Upper lobe of right lung (tissue), 1 donor: Measurements from ENCODE around the gene SMIM8. TPM values are rescaled to one million over a fixed set of nuclear protein-coding genes. Genes with fewer than 3 reads are reported as not detected.
"Not testable (repeated sequence)": the region's sequence is repeated elsewhere in the genome, so short reads cannot be mapped to it uniquely, and the experiment has no call there.

Experiments used
- ATAC-seq: fragments of 200-7000 bp; cut with Tn5 transposase; one replicate; pipeline ENCODE4 v1.9.1; 2020; ENCODE audit warnings: mild to moderate bottlenecking, moderate library complexity
- DNase-seq: peaks from one replicate; pipeline ENCODE4 v3.0.0-alpha.2; 2020
- H3K27ac ChIP-seq: fragments of 200-600 bp; one replicate; pipeline ENCODE4 v1.8.0; 2022
- H3K27me3 ChIP-seq: fragments of 200-600 bp; one replicate; pipeline ENCODE4 v1.8.0; 2022; ENCODE audit warnings: mild to moderate bottlenecking
- H3K36me3 ChIP-seq: fragments of 200-600 bp; one replicate; pipeline ENCODE4 v1.8.0; 2022
- H3K4me1 ChIP-seq: fragments of 200-600 bp; one replicate; pipeline ENCODE4 v1.8.0; 2022
- H3K4me3 ChIP-seq: fragments of 200-600 bp; one replicate; pipeline ENCODE4 v1.8.0; 2022; ENCODE audit warnings: mild to moderate bottlenecking
- H3K9me3 ChIP-seq: fragments of 200-600 bp; one replicate; pipeline ENCODE4 v1.8.0; 2022
- intact Hi-C: fragments of 100-400 bp; cut with DNase I; formaldehyde crosslinking; loops from one replicate; pipeline ENCODE4 v1.11.0; 2022
- total RNA-seq: library from RNA; stranded (reverse); fragmentation: NEBNext Ultra II Directional; extraction: Animal tissue kit (Norgen Biotek cat#: 25700); gene quantifications from one replicate; pipeline ENCODE4 v1.2.1, GENCODE V29; 2021
- TF ChIP-seq, protein P1 (sequence below): fragments of 200-600 bp; IDR thresholded peaks from one replicate; pipeline ENCODE4 v1.8.0; 2022; ENCODE audit warnings: antibody characterized with exemption
- donor health status: DM: no; HTN: yes; CAD: no; lungs with severe emphysema.

Gene SMIM8
- total RNA-seq, 1 donor from 2014 or later, result 9.5 TPM

DNA sequence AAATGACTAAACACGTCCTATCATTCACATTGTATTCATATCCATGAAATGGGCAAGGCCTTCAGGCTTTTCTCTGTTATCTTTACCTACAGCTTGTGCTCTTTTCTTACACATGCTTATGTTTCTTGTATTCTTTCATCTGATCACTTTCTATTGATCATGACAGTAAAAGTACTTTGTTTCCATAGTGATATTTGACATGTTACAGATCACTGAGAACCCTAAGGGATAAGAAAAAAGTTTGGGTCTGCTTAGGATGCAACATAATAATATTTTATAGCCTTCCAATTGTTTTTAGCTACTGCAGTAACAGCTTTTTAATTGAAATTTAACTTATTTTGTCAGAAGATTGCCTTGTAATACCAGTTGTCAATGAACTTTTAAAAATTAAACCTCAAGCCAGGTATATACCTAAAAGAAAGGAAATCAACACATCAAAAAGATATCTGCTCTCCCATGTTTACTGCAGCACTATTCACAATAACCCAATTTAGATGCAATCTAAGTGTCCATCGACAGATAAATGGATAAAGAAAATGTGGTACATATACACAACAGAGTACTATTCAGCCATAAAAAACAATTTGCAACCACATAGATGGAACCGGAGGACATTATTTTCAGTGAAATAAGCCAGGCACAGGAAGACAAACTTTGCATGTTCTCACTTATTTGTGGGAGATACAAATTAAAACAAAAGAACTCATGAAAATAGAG, 3.0 kb upstream of the SMIM8 start:
- intact Hi-C loops, result no loop called here
- no peak overlapping the region for H3K4me3 ChIP-seq
- no peaks in the 10 kb centered on the region for H3K36me3 ChIP-seq
- H3K4me1 ChIP-seq, result no peaks in the 10 kb centered on the region
- no peaks in the 10 kb centered on the region for H3K27me3 ChIP-seq
- no peak for DNase-seq
- H3K27ac ChIP-seq, result no peak overlapping the region
- ATAC-seq, result no peak
- TF ChIP-seq, protein P1, sequence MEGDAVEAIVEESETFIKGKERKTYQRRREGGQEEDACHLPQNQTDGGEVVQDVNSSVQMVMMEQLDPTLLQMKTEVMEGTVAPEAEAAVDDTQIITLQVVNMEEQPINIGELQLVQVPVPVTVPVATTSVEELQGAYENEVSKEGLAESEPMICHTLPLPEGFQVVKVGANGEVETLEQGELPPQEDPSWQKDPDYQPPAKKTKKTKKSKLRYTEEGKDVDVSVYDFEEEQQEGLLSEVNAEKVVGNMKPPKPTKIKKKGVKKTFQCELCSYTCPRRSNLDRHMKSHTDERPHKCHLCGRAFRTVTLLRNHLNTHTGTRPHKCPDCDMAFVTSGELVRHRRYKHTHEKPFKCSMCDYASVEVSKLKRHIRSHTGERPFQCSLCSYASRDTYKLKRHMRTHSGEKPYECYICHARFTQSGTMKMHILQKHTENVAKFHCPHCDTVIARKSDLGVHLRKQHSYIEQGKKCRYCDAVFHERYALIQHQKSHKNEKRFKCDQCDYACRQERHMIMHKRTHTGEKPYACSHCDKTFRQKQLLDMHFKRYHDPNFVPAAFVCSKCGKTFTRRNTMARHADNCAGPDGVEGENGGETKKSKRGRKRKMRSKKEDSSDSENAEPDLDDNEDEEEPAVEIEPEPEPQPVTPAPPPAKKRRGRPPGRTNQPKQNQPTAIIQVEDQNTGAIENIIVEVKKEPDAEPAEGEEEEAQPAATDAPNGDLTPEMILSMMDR, result no peak
- H3K9me3 ChIP-seq, result no peaks in the 10 kb centered on the region

GRCh38 chr6:87323880-87324279, 1.5 kb downstream of the SMIM8 start:
- H3K9me3 ChIP-seq, DNase-seq, H3K4me3 ChIP-seq, H3K27ac ChIP-seq, H3K4me1 ChIP-seq, ATAC-seq, intact Hi-C loops, H3K27me3 ChIP-seq, H3K36me3 ChIP-seq: not testable (repeated sequence)

GRCh38 chr6:87330961-87331360, 8.6 kb downstream of the SMIM8 start:
- H3K36me3 ChIP-seq, result no peaks in the 10 kb centered on the region
- intact Hi-C loops, result no loop called here
- TF ChIP-seq, protein P1, result no peak
- no peaks in the 10 kb centered on the region for H3K27me3 ChIP-seq
- H3K27ac ChIP-seq, result no peak overlapping the region
- no peaks in the 10 kb centered on the region for H3K9me3 ChIP-seq
- no peak overlapping the region for H3K4me3 ChIP-seq
- H3K4me1 ChIP-seq, result peaks cover 9% of the 10 kb centered on the region
- DNase-seq (no peak), ATAC-seq (no peak)

DNA sequence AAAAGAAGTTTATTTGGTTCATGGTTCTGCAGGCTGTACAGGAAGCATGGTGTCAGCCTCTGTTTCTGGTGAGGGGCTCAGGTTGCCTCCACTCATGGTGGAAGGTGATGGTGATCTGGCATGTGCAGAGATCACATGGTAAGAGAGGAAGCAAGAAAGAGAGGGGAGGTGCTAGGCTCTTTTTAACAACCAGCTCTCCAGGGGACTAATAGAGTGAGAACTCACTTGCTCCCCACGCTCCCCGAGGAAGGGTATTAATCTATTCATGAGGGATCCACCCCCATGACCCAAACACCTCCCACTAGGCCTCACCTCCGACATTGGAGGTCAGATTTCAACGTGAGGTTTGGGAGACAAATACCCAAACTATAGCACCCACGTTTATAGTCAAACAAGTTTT, 10.6 kb downstream of the SMIM8 start:
- no peak overlapping the region for H3K27ac ChIP-seq

DNA sequence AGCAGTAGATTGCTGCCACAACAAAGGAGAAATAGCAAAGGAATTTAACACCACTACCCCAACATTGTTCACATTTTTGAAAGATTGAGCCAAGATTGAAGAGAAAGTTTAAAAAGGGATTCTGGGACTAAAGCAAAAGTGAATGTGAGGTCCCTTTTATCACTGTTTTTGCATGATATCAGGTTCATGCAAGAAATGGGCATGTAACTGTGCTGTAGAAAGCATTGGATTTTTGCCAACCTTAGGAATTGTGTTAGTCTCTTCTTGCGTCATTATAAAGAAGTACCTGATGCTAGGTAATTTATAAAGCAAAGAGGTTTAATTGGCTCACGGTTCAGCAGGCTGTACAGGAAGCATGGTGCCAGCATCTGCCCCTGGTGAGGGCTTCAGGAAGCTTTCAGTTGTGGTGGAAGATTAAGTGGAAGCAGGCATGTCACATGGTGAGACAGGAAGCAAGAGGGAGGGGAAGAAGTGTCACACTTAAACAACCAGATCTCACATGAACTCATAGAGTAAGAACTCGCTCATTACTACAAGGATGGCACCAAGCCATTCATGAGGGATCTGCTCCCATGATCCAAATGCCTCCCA, 11.3 kb downstream of the SMIM8 start:
- TF ChIP-seq, protein P1, result no peak
- Histone ChIP-seq H3K27me3 (no peaks in the 10 kb centered on the region), H3K27ac (no peak overlapping the region), H3K4me3 (no peak overlapping the region), H3K9me3 (no peaks in the 10 kb centered on the region), H3K4me1 (peaks cover 9% of the 10 kb centered on the region), H3K36me3 (no peaks in the 10 kb centered on the region)
- intact Hi-C loops, result no loop called here
- DNase-seq (no peak), ATAC-seq (peak; percentile 48)

More for the DNA sequence above, 10.6 kb downstream of the SMIM8 start:
- Histone ChIP-seq H3K36me3 (no peaks in the 10 kb centered on the region), H3K27me3 (no peaks in the 10 kb centered on the region), H3K4me3 (no peak overlapping the region), H3K4me1 (peaks cover 9% of the 10 kb centered on the region), H3K9me3 (no peaks in the 10 kb centered on the region)
- TF ChIP-seq, protein P1, result no peak
- ATAC-seq (no peak), DNase-seq (no peak)
- intact Hi-C loops, result no loop called here

- Histone ChIP-seq H3K4me1 (peaks cover 9% of the 10 kb centered on the region), H3K27me3 (no peaks in the 10 kb centered on the region), H3K9me3 (no peaks in the 10 kb centered on the region), H3K27ac (no peak overlapping the region), H3K36me3 (no peaks in the 10 kb centered on the region), H3K4me3 (no peak overlapping the region)
- DNase-seq (no peak), ATAC-seq (peak; percentile 15)
- TF ChIP-seq, protein P1, result no peak
- intact Hi-C loops, result no loop called here
These were observed 12.3 kb downstream of the SMIM8 start for GRCh38 chr6:87334683-87335082.
